Measurements from ENCODE around the gene ARFGAP1.

Gene ARFGAP1

GRCh38 chr20:63309261-63310071 is 36.9 kb downstream of the ARFGAP1 start:
- in situ Hi-C loops (cut with HindIII; ENCODE audit: low sequenced_read_pairs), result no loop called here
- peak; percentile 10 for DNase-seq (ENCODE audit: low read depth, low spot score)
- H3K4me3 ChIP-seq (ENCODE audit: low read depth, low read length), result no peak overlapping the region
- TF ChIP-seq CTCF (IDR thresholded peaks at IDR 0.05; ENCODE audit: low read depth, low read length), result peak; percentile 93

GRCh38 chr20:63310265-63310991 is 37.8 kb downstream of the ARFGAP1 start:
- DNase-seq (ENCODE audit: low read depth, low spot score), result no peak
- TF ChIP-seq CTCF (IDR thresholded peaks at IDR 0.05; ENCODE audit: low read depth, low read length), result no peak
- no peak overlapping the region for H3K4me3 ChIP-seq (ENCODE audit: low read depth, low read length)
- in situ Hi-C loops (cut with HindIII; ENCODE audit: low sequenced_read_pairs), result no loop called here

GRCh38 chr20:63311186-63311832 is 38.7 kb downstream of the ARFGAP1 start:
- in situ Hi-C loops (cut with HindIII; ENCODE audit: low sequenced_read_pairs), result no loop called here
- no peak for TF ChIP-seq CTCF (IDR thresholded peaks at IDR 0.05; ENCODE audit: low read depth, low read length)
- H3K4me3 ChIP-seq (ENCODE audit: low read depth, low read length), result no peak overlapping the region
- DNase-seq (ENCODE audit: low read depth, low spot score), result no peak

GRCh38 chr20:63311833-63312243 is 39.2 kb downstream of the ARFGAP1 start:
- in situ Hi-C loops (cut with HindIII; ENCODE audit: low sequenced_read_pairs), result no loop called here
- H3K4me3 ChIP-seq (ENCODE audit: low read depth, low read length), result no peak overlapping the region
- no peak for TF ChIP-seq CTCF (IDR thresholded peaks at IDR 0.05; ENCODE audit: low read depth, low read length)
- DNase-seq (ENCODE audit: low read depth, low spot score), result no peak

GRCh38 chr20:63312273-63312672 is 39.7 kb downstream of the ARFGAP1 start:
- in situ Hi-C loops (cut with HindIII; ENCODE audit: low sequenced_read_pairs), result no loop called here
- H3K4me3 ChIP-seq (ENCODE audit: low read depth, low read length), result no peak overlapping the region
- TF ChIP-seq CTCF (IDR thresholded peaks at IDR 0.05; ENCODE audit: low read depth, low read length), result no peak
- DNase-seq (ENCODE audit: low read depth, low spot score), result no peak

- no peak for TF ChIP-seq CTCF (IDR thresholded peaks at IDR 0.05; ENCODE audit: low read depth, low read length)
- in situ Hi-C loops (cut with HindIII; ENCODE audit: low sequenced_read_pairs), result no loop called here
- no peak for DNase-seq (ENCODE audit: low read depth, low spot score)
- H3K4me3 ChIP-seq (ENCODE audit: low read depth, low read length), result no peak overlapping the region
Measured at GRCh38 chr20:63312690-63313348, 40.2 kb downstream of the ARFGAP1 start.
